ENCODE results near the gene ITGA1.
"Not testable (repeated sequence)": the region's sequence is repeated elsewhere in the genome, so short reads cannot be mapped to it uniquely, and the experiment has no call there.

Gene ITGA1

DNA sequence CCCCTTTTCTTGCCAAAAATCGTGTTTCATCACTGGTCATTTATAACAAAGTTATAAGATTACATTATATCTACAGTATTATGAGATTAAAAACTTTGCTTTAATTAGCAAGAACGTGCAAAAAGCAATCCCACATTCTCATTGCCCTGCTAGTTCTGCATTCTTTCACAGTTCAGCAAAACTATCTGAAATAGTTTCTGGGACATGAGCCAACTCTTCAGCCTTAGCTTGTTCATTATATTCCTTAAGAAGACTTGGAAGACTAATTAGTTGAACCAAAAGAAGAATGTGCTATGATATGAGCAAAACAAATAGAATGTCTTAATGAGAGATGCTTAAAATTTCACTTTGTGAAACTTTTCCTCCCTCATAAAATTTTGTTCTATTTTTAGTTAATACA is 76.7 kb downstream of the ITGA1 start:
- TF ChIP-seq CTCF (IDR thresholded peaks at IDR 0.05; ENCODE audit: low read depth, low read length, missing control alignments): no peak
- no peak for DNase-seq (ENCODE audit: extremely low read depth, low read depth)
- H3K4me3 ChIP-seq (replicated peaks; ENCODE audit: low read depth, low read length): no peak overlapping the region

- H3K4me3 ChIP-seq (replicated peaks; ENCODE audit: low read depth, low read length): no peak overlapping the region
- no peak for TF ChIP-seq CTCF (IDR thresholded peaks at IDR 0.05; ENCODE audit: low read depth, low read length, missing control alignments)
- no peak for DNase-seq (ENCODE audit: extremely low read depth, low read depth)
Measured at GRCh38 chr5:52864884-52865283, 77.2 kb downstream of the ITGA1 start.

GRCh38 chr5:52865991-52866390 is 78.3 kb downstream of the ITGA1 start:
- H3K4me3 ChIP-seq (replicated peaks; ENCODE audit: low read depth, low read length); DNase-seq (ENCODE audit: extremely low read depth, low read depth): not testable (repeated sequence)

GRCh38 chr5:52867809-52868208 is 80.1 kb downstream of the ITGA1 start:
- no peak for TF ChIP-seq CTCF (IDR thresholded peaks at IDR 0.05; ENCODE audit: low read depth, low read length, missing control alignments)
- H3K4me3 ChIP-seq (replicated peaks; ENCODE audit: low read depth, low read length): no peak overlapping the region
- no peak for DNase-seq (ENCODE audit: extremely low read depth, low read depth)

DNA sequence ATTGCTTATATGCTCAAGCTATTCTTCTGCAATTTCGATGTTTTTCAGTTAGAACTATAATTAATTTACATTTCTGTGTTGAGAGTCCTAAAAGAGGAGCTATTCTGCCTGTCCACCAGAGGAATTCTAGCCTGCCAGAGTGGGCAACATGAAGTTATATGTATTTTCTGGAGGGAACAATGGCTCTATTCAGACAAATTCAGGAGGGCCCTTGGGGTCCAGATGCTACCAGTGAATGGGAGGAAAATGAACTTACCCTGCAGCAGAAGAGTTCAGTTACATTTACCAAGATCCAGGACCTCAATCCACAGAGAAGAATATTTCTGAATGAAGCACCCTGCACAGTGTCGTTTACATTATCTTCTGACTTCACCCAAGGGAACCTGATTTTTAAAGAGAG is 80.7 kb downstream of the ITGA1 start:
- DNase-seq (ENCODE audit: extremely low read depth, low read depth): no peak
- TF ChIP-seq CTCF (IDR thresholded peaks at IDR 0.05; ENCODE audit: low read depth, low read length, missing control alignments): no peak
- no peak overlapping the region for H3K4me3 ChIP-seq (replicated peaks; ENCODE audit: low read depth, low read length)

- DNase-seq (ENCODE audit: extremely low read depth, low read depth): no peak
- TF ChIP-seq CTCF (IDR thresholded peaks at IDR 0.05; ENCODE audit: low read depth, low read length, missing control alignments): no peak
- H3K4me3 ChIP-seq (replicated peaks; ENCODE audit: low read depth, low read length): no peak overlapping the region
Measured at GRCh38 chr5:52869391-52869790, 81.7 kb downstream of the ITGA1 start.

- DNase-seq (ENCODE audit: extremely low read depth, low read depth): no peak
- no peak for TF ChIP-seq CTCF (IDR thresholded peaks at IDR 0.05; ENCODE audit: low read depth, low read length, missing control alignments)
Measured at GRCh38 chr5:52870448-52870847, 82.7 kb downstream of the ITGA1 start.

More at GRCh38 chr5:52870448-52870847, 82.7 kb downstream of the ITGA1 start:
- no peak overlapping the region for H3K4me3 ChIP-seq (replicated peaks; ENCODE audit: low read depth, low read length)
